GM12865 (cell line): ENCODE measurements around the gene ME1.
"Not testable (repeated sequence)": the region's sequence is repeated elsewhere in the genome, so short reads cannot be mapped to it uniquely, and the experiment has no call there.

Source experiments
- DNase-seq: peaks from one replicate; pipeline ENCODE4 v3.0.0; 2010; ENCODE audit warnings: low read depth
- H3K4me3 ChIP-seq: 2 replicates; pipeline ENCODE4 v1.5.1; 2011; ENCODE audit warnings: mild to moderate bottlenecking, low read depth, low read length, control low read depth
- CTCF ChIP-seq: IDR thresholded peaks from 2 replicates; pipeline ENCODE4 v1.5.1; 2011; ENCODE audit warnings: low read length, control low read depth, low read depth, inconsistent platforms; ENCODE audit not compliant: insufficient read depth; ENCODE audit errors: missing control alignments

ME1 gene

GRCh38 chr6:83307849-83308248 is 123.0 kb downstream of the ME1 start:
- H3K4me3 ChIP-seq, result no peak overlapping the region
- no peak for DNase-seq
- no peak for TF ChIP-seq CTCF

- DNase-seq, result no peak
- H3K4me3 ChIP-seq, result no peak overlapping the region
- TF ChIP-seq CTCF, result no peak
These were observed 127.4 kb downstream of the ME1 start for GRCh38 chr6:83303426-83303825.

GRCh38 chr6:83294676-83295075 is 136.2 kb downstream of the ME1 start:
- no peak for DNase-seq
- no peak for TF ChIP-seq CTCF
- no peak overlapping the region for H3K4me3 ChIP-seq

DNA sequence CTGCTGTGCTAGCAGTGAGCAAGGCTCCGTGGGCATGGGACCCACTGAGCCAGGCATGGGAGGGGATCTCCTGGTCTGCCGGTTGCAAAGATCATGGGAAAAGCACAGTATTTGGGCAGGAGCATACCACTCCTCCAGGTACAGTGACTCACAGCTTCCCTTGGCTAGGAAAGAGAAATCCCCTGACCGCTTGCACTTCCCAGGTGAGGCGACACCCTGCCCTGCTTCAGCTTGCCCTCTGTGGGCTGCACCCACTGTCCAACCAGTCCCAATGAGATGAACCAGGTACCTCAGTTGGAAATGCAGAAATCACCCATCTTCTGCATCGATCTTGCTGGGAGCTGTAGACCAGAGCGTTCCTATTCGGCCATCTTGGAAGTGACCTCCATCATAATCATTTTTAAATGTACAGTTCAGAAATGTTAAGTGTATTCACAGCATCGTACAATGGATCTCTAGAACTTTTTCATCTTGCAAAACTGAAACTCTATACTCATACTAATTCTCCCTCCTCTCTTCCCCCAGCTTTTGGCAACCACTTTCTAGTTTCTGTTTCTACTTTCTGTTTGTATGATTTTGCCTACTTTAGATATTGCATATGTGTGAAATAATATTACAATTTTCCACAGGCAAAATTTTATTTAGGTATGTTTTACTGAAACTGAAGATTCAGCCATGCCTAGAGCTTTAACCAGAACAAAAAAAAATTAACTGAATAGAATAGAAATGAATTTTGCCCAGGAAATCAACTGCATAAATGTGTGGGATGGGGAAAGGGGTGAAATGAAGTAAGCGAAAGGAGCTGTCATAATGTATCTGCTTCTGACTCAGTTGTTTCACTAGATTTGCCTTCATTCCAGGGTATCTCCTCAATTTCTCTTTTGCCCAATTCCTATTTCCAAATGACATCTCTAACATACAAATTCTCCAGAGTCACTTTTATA is 137.7 kb downstream of the ME1 start:
- no peak for TF ChIP-seq CTCF
- H3K4me3 ChIP-seq, result no peak overlapping the region
- peak; percentile 37 for DNase-seq

GRCh38 chr6:83287298-83287697 is 143.6 kb downstream of the ME1 start:
- H3K4me3 ChIP-seq, DNase-seq: not testable (repeated sequence)

DNA sequence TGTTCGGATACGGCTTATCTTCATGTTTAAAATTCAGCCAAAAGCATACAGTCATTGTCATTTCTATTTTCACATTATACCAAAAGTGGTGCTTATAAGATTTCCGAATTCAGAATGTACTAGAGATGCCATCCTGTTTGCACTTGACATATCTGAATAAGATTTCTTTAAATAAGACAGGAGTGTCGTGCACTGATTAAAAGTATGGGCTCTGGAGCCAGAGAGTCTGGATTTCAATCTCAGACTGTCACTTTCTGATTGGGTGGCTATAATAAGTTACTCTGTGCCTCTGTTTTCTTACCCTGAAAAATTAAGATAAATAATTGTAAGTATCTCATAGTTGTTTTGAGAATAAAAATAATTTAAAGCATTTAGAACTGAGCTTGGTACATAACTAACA is 144.9 kb downstream of the ME1 start:
- no peak for DNase-seq
- H3K4me3 ChIP-seq, result no peak overlapping the region
- no peak for TF ChIP-seq CTCF

DNA sequence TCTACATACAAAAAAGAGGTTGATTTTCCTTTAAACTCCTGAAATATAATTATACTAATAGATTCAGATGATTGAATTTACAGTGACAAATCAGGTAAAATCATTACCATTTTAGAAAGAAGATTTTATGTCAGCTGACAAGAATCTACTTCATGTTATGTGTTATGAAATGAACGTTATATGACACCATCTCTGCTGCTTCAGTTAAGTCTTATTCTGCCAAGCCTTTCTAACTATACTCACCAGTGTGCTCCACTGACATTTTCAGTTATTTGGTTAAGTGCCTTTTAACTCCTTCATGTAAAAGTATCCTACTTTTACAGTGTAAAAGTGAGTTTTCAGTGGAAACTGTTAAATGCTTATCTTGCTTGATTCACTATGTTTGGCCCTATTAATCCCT is 157.3 kb downstream of the ME1 start:
- no peak for TF ChIP-seq CTCF
- DNase-seq, result no peak

More for the DNA sequence above, 157.3 kb downstream of the ME1 start:
- H3K4me3 ChIP-seq, result no peak overlapping the region
